BE2C (cell line): ENCODE data around the gene NSUN6.
"Not testable (repeated sequence)": the region's sequence is repeated elsewhere in the genome, so short reads cannot be mapped to it uniquely, and the experiment has no call there.

Experiments used
- DNase-seq: peaks from one replicate; pipeline ENCODE4 v3.0.0-alpha.2; 2020
- H3K27me3 ChIP-seq: fragments of 250-450 bp; sonication (Bioruptor Pico); 2 replicates; pipeline ENCODE4 v1.5.1; 2020; ENCODE audit warnings: mild to moderate bottlenecking
- H3K36me3 ChIP-seq: fragments of 250-450 bp; sonication (Bioruptor Pico); 2 replicates; pipeline ENCODE4 v1.5.1; 2020; ENCODE audit warnings: mild to moderate bottlenecking
- H3K4me1 ChIP-seq: fragments of 250-450 bp; sonication (Bioruptor Pico); 2 replicates; pipeline ENCODE4 v1.5.1; 2020
- H3K4me3 ChIP-seq: 2 replicates; pipeline ENCODE4 v1.5.1; 2011; ENCODE audit warnings: low read depth, low read length
- H3K9me3 ChIP-seq: fragments of 250-450 bp; sonication (Bioruptor Pico); 2 replicates; pipeline ENCODE4 v1.5.1; 2020
- TF ChIP-seq, protein P1 (sequence below): IDR thresholded peaks from 2 replicates; pipeline ENCODE4 v1.5.1; 2012; ENCODE audit warnings: mild to moderate bottlenecking, low read depth, low read length

The NSUN6 gene

DNA sequence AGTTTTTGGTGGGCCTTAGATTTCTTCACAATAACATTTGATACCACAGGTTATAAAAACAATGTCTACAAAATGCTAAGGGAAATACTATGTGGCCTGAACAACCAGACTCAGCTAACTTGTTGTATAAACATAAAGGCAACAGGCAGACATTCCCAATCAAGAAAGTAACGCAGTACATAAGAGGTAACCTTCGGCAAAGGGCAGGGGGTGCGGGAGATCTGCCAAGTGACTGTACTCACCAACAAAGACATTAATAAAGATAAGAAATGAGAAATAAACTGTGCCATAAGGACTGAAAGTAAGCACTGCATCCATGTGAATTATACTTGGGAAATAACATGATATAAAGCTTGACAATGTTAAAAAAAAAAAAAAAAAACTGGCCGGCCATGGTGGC lies 15.4 kb downstream of the NSUN6 start:
- DNase-seq, result no peak
- H3K9me3 ChIP-seq, result no peaks in the 10 kb centered on the region
- H3K4me1 ChIP-seq, result no peaks in the 10 kb centered on the region
- TF ChIP-seq, protein P1, sequence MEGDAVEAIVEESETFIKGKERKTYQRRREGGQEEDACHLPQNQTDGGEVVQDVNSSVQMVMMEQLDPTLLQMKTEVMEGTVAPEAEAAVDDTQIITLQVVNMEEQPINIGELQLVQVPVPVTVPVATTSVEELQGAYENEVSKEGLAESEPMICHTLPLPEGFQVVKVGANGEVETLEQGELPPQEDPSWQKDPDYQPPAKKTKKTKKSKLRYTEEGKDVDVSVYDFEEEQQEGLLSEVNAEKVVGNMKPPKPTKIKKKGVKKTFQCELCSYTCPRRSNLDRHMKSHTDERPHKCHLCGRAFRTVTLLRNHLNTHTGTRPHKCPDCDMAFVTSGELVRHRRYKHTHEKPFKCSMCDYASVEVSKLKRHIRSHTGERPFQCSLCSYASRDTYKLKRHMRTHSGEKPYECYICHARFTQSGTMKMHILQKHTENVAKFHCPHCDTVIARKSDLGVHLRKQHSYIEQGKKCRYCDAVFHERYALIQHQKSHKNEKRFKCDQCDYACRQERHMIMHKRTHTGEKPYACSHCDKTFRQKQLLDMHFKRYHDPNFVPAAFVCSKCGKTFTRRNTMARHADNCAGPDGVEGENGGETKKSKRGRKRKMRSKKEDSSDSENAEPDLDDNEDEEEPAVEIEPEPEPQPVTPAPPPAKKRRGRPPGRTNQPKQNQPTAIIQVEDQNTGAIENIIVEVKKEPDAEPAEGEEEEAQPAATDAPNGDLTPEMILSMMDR, result no peak
- no peaks in the 10 kb centered on the region for H3K36me3 ChIP-seq
- H3K4me3 ChIP-seq, result no peak overlapping the region
- no peaks in the 10 kb centered on the region for H3K27me3 ChIP-seq

DNA sequence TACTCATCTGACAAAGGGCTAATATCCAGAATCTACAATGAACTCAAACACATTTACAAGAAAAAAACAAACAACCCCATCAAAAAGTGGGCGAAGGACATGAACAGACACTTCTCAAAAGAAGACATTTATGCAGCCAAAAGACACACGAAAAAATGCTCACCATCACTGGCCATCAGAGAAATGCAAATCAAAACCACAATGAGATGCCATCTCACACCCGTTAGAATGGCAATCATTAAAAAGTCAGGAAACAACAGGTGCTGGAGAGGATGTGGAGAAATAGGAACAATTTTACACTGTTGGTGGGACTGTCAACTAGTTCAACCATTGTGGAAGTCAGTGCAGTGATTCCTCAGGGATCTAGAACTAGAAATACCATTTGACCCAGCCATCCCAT lies 18.9 kb downstream of the NSUN6 start:
- H3K27me3 ChIP-seq, result not testable (repeated sequence)

DNA sequence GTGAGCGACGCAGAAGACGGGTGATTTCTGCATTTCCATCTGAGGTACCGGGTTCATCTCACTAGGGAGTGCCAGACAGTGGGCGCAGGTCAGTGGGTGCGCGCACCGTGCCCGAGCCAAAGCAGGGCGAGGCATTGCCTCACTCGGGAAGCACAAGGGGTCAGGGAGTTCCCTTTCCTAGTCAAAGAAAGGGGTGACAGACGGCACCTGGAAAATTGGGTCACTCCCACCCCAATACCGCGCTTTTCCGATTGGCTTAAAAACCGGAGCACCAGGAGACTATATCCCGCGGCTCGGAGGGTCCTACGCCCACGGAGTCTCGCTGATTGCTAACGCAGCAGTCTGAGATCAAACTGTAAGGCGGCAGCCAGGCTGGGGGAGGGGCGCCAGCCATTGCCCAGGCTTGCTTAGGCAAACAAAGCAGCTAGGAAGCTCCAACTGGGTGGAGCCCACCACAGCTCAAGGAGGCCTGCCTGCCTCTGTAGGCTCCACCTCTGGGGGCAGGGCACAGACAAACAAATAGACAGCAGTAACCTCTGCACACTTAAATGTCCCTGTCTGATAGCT lies 23.9 kb downstream of the NSUN6 start:
- H3K4me1 ChIP-seq, H3K9me3 ChIP-seq, H3K27me3 ChIP-seq, H3K36me3 ChIP-seq: not testable (repeated sequence)
- DNase-seq, result peak; percentile 90
- peak overlapping the region; percentile 52 for H3K4me3 ChIP-seq

More for the DNA sequence above, 18.9 kb downstream of the NSUN6 start:
- not testable (repeated sequence) for H3K9me3 ChIP-seq, DNase-seq, H3K4me3 ChIP-seq, H3K36me3 ChIP-seq, H3K4me1 ChIP-seq

DNA sequence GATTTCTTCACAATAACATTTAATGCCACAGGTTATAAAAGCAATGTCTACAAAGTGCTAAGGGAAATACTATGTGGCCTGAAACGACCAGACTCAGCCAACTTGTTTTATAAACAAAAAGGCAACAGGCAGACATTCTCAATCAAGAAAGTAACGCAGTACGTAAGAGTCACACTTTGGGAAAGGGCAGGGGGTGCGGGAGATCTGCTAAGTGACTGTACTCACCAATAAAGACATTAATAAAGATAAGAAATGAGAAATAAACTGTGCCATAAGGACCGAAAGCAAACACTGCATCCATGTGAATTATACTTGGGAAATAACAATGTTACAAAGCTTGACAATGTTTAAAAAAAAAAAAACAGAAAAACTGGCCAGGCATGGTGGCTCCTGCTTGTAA lies 25.5 kb downstream of the NSUN6 start:
- no peaks in the 10 kb centered on the region for H3K9me3 ChIP-seq
- H3K4me1 ChIP-seq, result no peaks in the 10 kb centered on the region
- no peaks in the 10 kb centered on the region for H3K27me3 ChIP-seq
- H3K4me3 ChIP-seq, result no peak overlapping the region
- no peak for DNase-seq
- no peaks in the 10 kb centered on the region; the same call in 1 of the 2 replicates for H3K36me3 ChIP-seq
- TF ChIP-seq, protein P1, result no peak

DNA sequence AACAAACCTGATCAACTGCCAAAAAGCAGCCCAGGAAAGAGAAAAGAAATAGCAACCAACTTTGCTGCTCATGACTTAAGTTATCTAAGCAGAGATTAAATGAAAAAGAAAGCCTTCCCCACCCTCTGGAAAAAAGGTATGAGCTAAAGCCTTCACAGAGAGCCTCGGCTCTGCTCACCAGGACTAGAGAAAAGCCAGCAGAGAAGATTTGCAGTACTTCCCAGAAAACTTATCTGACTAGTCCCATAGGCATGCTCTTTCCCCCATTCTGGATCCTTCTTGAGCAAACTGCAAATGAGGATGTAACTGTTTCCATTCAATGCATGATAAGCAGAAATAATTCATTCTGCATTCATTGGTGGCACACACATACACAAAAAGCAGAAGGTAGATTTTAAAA lies 27.7 kb downstream of the NSUN6 start:
- H3K9me3 ChIP-seq, DNase-seq, H3K4me3 ChIP-seq, H3K4me1 ChIP-seq, H3K27me3 ChIP-seq, H3K36me3 ChIP-seq: not testable (repeated sequence)

DNA sequence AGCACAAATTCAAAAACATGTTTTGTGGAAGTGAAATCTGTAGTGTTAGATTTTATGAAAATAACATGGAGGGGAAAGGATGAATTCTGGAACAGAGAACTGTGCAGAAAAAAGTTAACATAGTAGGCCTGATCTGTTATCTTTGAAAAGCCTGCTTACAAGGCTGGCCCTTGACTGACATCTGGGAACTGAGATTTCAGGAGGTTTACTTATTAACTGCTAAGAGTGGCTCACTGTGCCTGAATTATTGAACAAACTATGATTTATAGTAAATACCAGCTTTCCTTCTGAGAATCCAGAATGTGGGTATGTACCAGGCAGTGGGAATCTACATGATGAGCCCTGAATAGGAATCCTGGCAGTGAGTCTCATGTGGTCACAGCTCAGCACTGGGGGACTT lies 30.5 kb downstream of the NSUN6 start:
- H3K4me3 ChIP-seq, result no peak overlapping the region
- TF ChIP-seq, protein P1, result no peak
- H3K36me3 ChIP-seq, result no peaks in the 10 kb centered on the region; the same call in 1 of the 2 replicates
- no peaks in the 10 kb centered on the region for H3K27me3 ChIP-seq
- no peak for DNase-seq
- no peaks in the 10 kb centered on the region for H3K9me3 ChIP-seq
- no peaks in the 10 kb centered on the region for H3K4me1 ChIP-seq

DNA sequence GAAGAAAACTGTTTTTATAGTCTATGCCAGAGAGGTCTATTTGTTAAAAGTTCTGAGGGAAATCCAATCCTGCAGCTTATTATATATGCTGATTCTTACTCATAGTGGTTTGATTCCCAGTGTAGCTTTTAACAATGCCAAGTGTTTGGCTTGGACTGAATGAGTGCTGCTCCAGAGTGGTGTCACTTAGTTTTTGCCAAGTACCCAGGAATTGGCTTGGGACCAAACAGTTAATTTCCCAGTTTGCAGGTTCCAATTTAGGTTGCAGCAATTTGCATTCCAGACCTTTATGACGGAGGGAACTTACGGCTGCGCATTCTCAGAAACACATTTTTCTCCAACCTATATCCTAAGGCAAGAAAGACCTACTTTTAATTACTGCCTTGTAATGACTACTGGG lies 32.4 kb downstream of the NSUN6 start:
- DNase-seq, result no peak

More for the DNA sequence above, 32.4 kb downstream of the NSUN6 start:
- no peaks in the 10 kb centered on the region for H3K9me3 ChIP-seq
- H3K36me3 ChIP-seq, result no peaks in the 10 kb centered on the region; the same call in 1 of the 2 replicates
- TF ChIP-seq, protein P1, result no peak
- H3K4me3 ChIP-seq, result no peak overlapping the region
- no peaks in the 10 kb centered on the region for H3K4me1 ChIP-seq
- H3K27me3 ChIP-seq, result no peaks in the 10 kb centered on the region
